ENCODE data around the gene TNFAIP8L2.
"Not testable (repeated sequence)": the region's sequence is repeated elsewhere in the genome, so short reads cannot be mapped to it uniquely, and the experiment has no call there.

The TNFAIP8L2 gene

DNA sequence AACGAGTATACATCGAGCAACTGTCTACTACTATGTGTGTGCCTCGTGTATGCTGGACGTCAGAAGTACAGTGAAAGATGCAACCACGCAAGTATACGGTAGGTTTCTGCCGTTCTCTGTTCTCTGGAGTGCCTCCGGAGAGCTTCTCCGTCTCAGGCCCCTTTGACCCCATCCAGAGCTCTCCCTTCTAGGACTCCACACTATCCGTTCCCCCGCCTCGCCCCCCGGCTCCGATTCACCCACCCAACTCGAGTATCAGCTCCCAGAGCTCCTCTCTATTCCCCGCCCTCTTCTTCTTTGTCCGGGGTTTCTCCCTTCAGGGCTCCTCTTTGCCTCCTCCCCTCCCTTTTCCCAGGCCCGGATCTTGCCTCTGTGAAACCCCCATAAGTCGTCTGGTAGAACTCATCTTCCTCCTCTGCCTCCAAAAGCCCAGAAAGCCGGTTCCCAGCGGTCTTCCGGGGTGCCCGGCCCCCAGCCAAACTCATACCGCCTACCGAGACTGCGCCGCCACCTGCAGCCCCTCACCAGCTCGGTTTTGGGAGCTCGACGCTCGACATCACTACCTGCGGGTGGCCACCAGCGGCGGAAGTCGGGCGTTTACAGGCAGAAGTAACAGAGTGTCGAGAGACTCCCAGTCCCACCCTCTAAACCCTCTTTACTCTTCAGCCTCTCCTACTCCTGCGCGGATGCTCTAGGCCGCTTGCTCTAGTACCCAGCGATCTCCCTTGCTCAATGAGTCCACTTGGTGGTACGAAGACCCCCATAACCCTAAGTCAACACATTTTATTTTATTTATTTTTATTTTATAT is 33.4 kb downstream of the TNFAIP8L2 start, which contains the start of gene VPS72:
TSS of gene VPS72 (minus strand) at position 561 of the 809 bp plus-strand sequence. CDS start at position 485, 76 bp downstream.
- DNase-seq (ENCODE audit: low read depth in 2 of 2) = peak; percentile 54 to 59

DNA sequence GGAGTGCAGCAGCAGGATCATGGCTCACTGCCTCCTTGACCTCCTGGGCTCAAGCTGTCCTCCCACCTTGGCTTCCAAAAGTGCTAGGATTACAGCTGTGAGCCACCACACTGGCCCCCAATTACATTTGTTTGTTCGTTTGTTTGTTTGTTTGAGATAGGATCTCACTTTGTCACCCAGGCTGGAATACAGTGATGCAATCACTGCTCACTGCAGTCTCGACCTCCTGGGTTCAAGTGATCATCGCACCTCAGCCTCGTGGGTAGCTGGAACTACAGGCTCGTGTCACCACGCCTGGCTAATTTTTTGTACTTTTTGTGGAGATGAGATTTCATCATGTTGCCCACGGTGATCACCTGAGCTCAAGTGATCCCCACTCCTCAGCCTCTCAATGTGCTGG is 35.6 kb downstream of the TNFAIP8L2 start:
- no peak for DNase-seq (ENCODE audit: low read depth in 2 of 2)

DNA sequence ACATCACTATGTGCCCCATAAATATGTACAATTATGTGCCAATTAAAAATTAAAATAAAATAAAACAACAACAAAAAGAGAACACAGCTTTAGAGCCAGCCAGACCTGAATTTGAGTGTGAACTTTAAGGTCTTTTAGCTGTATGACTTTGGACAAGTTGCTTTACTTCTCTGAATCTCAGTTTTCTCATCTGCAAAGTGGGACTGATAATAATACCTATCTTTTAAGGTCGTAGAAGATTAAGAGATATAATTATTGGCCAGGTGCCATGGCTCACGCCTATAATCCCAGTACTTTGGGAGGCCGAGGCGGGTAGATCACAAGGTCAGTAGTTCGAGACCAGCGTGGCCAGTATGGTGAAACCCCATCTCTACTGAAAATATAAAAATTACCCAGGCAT is 36.9 kb downstream of the TNFAIP8L2 start:
- DNase-seq (ENCODE audit: low read depth in 2 of 2) = no peak

DNA sequence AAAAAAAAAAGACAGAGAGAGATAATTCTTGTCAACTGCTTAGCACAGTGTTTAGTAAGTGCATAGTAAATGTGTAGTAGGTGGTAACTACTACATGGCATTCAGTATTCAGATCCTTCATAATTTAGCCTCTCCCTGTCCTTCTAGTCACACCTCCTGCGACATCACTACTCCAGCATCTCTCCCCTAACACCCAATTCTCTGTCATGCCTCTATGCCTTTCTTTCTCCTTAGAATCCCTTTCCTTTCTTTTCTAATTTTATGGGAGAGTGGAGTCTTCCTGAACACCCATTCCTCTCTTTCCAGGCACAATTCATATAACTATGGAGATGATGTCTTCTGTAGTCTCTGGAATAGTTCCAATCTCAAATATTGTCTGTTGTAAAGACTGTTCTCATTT is 37.4 kb downstream of the TNFAIP8L2 start:
- no peak for DNase-seq (ENCODE audit: low read depth in 2 of 2)

DNA sequence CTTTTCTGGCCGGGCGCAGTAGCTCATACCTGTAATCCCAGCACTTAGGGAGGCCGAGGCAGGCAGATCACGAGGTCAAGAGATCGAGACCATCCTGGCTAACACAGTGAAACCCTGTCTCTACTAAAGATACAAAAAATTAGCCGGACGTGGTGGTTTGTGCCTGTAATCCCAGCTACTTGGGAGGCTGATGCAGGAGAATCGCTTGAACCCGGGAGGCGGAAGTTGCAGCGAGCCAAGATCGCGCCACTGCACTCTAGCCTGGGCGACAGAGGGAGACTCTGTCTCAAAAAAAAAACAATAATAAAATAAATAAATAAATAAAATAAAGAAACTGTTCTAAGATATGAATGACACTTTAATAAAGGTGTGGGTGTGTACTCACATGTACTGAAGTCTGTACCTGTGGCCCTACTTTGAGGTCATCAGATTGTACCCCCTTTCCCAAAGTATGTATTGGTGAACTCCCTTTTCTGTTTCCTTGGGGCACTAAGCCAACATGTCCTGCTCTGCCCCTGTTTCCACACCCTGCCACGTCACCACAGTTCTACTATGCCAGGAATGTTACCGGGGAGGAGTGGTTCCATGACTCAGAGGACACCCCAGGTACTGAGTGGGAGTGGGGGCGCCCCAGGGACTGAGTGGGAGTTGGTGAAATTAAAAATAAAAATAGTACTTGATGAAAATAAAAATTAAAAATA is 38.6 kb downstream of the TNFAIP8L2 start:
- DNase-seq (ENCODE audit: low read depth in 2 of 2) = not testable (repeated sequence)

DNA sequence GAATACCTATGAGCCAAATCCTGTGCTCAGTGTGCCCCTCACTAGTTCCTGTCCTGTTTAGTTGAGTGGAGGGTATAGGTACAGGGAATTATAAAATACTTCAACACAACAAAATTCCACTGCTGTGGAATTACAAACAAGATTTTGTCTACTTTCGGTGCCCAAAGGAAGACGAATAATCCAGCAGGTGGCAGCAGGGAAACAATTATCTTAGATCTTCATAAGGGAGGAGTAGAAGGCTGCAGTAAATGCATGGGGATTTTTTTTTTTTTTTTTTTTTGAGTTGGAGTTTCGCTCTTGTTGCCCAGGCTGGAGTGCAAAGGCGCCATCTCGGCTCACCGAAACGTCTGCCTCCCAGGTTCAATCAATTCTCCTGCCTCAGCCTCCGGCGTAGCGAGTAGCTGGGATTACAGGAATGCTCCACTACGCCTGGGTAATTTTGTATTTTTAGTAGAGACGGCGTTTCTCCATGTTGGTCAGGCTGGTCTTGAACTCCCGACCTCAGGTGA is 39.9 kb downstream of the TNFAIP8L2 start:
- no peak for DNase-seq (ENCODE audit: low read depth in 2 of 2)

DNA sequence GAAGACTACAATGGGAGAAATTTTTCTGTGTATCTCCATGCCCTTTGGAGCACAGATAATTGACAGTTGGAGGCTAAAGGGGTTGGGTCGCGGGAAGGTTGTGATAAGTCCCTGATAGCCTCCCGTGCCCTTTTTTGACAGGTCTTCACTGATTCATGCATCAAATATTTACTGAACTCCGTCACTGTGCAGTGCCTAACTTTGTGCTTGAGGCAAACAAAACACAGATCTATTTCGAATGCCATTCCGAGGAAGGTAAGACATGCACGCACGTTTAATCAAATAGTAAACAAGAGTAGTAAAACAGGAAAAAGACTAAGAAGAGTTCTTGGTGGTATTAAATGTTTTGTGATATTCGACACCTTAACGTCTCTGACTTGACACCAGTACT is 41.4 kb downstream of the TNFAIP8L2 start:
- no peak for DNase-seq (ENCODE audit: low read depth in 2 of 2)

DNA sequence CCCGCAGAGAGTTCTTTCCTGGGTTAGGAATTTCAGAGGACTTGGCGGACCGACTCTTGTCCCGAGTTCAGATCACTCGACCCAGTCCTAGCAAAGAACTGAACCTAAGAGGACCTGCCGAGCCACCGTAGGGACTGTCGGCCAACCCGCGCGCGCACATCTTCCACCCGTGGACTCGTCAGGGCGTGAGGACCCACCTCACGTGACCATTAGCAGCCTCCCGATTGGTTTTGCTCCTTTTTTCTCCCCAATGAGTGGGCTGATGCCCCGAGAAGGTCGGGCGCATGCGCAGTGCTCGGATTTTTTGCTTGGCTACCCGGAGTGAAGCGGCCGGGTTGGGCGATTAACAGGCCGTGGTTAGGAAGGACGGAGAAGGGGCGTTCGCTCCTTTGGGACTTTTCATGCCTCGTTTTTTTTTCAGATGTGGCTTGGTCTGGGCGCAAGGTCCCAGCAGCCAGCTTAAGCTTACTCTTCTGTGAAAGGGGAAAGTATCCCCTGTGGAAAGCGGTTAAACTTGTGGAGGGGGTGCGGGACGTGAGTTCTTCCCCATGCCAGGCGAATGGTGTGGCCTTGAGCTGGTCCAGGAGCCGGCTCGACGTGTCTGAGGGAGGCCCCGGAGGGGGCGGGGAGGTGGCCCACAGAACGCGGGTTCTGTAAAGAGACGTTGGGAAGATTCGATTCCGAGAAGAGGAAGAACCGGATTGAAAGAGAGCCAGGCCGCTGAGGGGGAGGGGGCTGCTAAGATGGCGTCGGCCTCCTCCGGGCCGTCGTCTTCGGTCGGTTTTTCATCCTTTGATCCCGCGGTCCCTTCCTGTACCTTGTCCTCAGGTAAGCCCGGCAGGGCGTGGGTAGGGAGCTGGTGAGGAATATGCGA is 42.0 kb downstream of the TNFAIP8L2 start, which contains the start of gene PIP5K1A:
TSS of gene PIP5K1A (plus strand) at position 299 of the 874 bp plus-strand sequence. CDS start at position 744, 445 bp downstream.
- DNase-seq (ENCODE audit: low read depth in 2 of 2) = peak; percentile 97

DNA sequence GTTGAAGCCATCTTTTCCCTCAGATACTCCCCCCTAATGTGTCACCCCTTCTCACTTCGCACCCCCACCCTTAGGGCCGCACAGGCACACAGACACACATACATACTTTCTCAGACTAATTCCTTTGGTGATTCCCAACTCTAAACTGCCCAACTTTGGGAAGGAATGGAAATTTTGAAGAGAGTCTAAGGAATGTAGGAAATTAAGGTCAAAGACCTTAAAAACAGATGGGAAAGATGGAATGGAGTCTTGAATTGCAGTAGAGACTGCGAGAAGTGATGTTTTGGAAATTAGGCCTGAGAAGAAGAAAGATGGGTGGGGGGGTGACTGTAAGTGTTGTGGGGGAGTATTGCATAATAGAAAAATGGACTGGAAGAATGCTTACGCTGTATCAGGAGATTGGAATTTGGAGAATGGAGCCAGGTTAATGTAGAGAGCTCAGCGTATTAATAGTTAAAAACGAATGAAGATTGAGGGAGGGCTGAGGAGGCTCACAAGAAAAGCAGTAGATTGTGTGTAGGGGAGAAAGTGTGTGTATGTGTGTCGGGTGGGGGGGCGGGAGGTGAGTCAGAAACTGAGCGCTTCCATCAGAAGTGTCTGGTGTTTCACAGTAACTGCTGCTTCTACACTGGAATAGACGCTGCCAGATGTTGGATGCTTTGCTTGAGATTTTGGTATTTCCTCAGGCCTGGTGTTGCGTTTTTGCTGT is 43.6 kb downstream of the TNFAIP8L2 start:
- DNase-seq (ENCODE audit: low read depth in 2 of 2) = no peak

DNA sequence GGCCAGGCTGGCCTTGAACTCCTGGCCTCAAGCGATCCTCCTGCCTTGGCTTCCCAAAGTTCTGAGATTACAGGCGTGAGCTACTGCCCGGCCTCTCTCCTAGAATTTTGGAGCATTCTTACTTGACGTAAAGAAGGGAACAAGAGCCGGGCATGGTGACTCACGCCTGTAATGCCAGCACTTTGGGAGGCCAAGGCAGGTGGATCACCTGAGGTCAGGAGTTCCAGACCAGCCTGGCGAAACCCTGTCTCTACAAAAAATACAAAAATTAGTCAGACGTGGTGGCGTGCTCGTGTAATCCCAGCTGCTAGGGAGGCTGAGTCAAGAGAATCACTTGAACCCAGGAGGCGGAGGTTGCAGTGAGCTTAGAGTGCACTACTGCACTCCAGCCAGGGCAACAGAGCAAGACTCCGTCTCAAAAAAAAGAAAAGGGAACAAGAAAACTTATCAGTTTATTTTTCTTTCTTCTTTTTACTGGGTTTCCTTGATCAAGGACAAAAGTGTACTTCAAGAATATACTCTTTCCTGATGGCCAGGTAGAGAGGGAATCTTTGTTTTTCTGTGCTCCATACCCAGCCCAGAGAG is 49.0 kb downstream of the TNFAIP8L2 start:
- not testable (repeated sequence) for DNase-seq (ENCODE audit: low read depth in 2 of 2)

All from stimulated activated CD4-positive, alpha-beta T cell treated with anti-CD3 and anti-CD28 coated beads, Interleukin-1b, Interleukin-23, amount 100 ng/mL, for 1 hour (primary cell).